ENCODE data around the gene HPCAL4. TPM values are rescaled to one million over a fixed set of nuclear protein-coding genes. Genes with fewer than 3 reads are reported as not detected.

HPCAL4 gene
- total RNA-seq, 4 donors from 2014 or later = 0.17 to 1.8 TPM; not detected in 2

DNA sequence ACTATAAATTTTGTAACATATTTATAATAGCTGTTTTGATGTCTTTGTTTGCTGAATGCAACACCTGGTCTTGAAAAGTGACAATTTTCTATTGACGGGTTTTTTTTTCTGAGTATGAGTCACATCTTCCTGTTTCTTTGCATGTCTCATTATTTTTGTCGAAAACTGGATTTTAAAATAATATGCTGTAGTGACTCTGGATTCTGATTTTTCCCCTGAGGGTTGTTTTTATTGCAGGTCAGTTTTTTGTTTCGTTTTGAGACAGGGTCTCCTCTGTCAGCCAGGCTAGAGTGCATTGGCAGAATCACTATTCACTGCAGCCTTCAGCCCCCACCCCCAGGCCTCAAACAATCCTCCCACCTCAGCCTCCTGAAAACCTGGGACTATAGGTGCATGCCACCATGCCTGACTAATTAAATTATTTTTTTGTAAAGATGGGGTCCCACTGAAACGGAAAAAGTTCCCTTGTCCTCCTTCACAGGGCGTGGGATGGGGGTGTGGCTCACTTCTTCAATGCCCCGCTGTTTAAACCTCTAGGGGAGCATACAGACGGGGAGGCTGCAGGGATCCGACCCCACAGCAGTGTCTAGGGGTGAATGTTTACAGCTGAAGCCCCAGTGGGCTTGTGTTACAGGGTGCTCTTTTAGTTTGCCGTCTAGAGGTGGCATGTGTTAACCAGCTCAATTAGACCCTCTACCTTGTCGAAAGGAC, 36.1 kb upstream of the HPCAL4 start:
- ATAC-seq = no peak
- H3K4me3 ChIP-seq = no peak overlapping the region
- no peak overlapping the region for H3K27ac ChIP-seq
- H3K4me1 ChIP-seq = no peaks in the 10 kb centered on the region
- peaks cover 31% of the 10 kb centered on the region for H3K27me3 ChIP-seq
- H3K36me3 ChIP-seq = no peaks in the 10 kb centered on the region
- no peaks in the 10 kb centered on the region for H3K9me3 ChIP-seq
- 42 to 57% methylated on average over 5 to 6 of the region's 10 CpGs for WGBS, 2 donors (ENCODE audit: low coverage in 1 of 2)
- TF ChIP-seq EP300 (IDR thresholded peaks at IDR 0.05) (no peak), POLR2A (IDR thresholded peaks at IDR 0.05) (no peak), POLR2AphosphoS5 (IDR thresholded peaks at IDR 0.05) (no peak)
- TF ChIP-seq, protein P1, sequence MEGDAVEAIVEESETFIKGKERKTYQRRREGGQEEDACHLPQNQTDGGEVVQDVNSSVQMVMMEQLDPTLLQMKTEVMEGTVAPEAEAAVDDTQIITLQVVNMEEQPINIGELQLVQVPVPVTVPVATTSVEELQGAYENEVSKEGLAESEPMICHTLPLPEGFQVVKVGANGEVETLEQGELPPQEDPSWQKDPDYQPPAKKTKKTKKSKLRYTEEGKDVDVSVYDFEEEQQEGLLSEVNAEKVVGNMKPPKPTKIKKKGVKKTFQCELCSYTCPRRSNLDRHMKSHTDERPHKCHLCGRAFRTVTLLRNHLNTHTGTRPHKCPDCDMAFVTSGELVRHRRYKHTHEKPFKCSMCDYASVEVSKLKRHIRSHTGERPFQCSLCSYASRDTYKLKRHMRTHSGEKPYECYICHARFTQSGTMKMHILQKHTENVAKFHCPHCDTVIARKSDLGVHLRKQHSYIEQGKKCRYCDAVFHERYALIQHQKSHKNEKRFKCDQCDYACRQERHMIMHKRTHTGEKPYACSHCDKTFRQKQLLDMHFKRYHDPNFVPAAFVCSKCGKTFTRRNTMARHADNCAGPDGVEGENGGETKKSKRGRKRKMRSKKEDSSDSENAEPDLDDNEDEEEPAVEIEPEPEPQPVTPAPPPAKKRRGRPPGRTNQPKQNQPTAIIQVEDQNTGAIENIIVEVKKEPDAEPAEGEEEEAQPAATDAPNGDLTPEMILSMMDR (IDR thresholded peaks at IDR 0.05) = no peak

DNA sequence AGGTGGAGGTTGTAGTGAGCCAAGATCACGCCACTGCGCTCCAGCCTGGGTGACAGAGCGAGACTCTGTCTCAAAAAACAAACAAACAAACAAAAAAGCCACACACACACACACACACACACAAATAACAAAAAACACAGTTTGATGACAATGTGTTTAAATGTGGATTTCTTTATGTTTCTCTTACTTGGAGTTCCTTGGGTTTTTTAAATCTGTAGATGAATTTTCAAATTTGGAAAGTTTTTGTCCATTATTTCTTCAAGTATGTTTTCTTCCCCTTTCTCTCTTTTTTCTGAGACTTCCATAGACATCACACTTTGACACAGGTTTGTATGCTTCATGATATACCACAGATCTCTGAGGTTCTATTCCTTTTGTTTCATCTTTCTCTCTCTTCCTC, 35.4 kb upstream of the HPCAL4 start:
- peaks cover 31% of the 10 kb centered on the region for H3K27me3 ChIP-seq
- no peak for TF ChIP-seq POLR2AphosphoS5 (IDR thresholded peaks at IDR 0.05)
- TF ChIP-seq, protein P1 (IDR thresholded peaks at IDR 0.05) = no peak
- TF ChIP-seq POLR2A (IDR thresholded peaks at IDR 0.05) = no peak
- no peak for TF ChIP-seq EP300 (IDR thresholded peaks at IDR 0.05)
- no peaks in the 10 kb centered on the region for H3K4me1 ChIP-seq
- WGBS, 2 donors (ENCODE audit: low coverage in 1 of 2) = 94% methylated on average over 2 of the region's 3 CpGs; no CpG with 5 or more reads in 1 of the 2 donors
- H3K4me3 ChIP-seq = no peak overlapping the region
- no peaks in the 10 kb centered on the region for H3K9me3 ChIP-seq
- H3K27ac ChIP-seq = no peak overlapping the region
- no peaks in the 10 kb centered on the region for H3K36me3 ChIP-seq
- ATAC-seq = no peak

DNA sequence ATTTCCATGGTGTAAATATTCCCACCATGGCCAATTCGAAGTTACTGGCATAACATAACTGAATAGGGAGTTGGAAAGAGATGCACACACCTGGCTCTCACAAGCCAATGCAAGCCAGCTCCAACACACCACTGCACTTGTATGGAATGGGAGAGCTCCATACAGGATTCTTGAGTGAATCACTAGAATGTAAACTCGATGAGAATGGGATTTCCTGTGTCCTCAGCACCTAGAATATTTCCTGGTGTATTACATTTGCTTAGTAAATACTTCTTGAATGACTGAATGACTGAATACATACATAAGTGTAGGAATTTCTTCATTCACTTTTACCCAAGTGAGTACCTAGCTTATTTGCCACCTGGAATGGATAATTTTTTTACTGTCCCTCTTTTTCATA, 31.3 kb upstream of the HPCAL4 start:
- no peaks in the 10 kb centered on the region for H3K4me1 ChIP-seq
- WGBS, 2 donors (ENCODE audit: low coverage in 1 of 2) = 18 to 19% methylated on average over 2 of the region's 2 CpGs
- peaks cover 17% of the 10 kb centered on the region for H3K27me3 ChIP-seq
- TF ChIP-seq EP300 (IDR thresholded peaks at IDR 0.05) (no peak), POLR2AphosphoS5 (IDR thresholded peaks at IDR 0.05) (no peak), POLR2A (IDR thresholded peaks at IDR 0.05) (no peak)
- TF ChIP-seq, protein P1 (IDR thresholded peaks at IDR 0.05) = no peak
- H3K36me3 ChIP-seq = no peaks in the 10 kb centered on the region
- no peak overlapping the region for H3K4me3 ChIP-seq
- no peaks in the 10 kb centered on the region for H3K9me3 ChIP-seq
- ATAC-seq = no peak
- H3K27ac ChIP-seq = no peak overlapping the region

DNA sequence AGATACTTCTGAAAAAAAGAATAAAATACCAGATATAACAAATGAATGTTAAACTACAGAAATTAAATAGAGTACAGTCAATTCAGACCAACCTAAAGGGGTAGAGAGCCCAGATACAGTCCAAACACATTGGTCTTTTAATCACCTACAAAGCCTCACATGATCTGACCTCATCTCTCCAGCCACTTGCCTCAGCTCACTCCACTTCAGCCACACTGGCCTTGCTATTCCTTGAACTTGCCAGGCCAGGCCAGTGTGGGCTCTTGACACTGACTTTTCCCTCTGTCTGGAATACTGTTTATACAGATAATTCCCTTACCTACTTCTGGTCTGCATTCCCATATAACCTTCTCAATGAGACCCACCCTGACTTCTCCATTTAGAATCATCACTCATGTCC, 30.4 kb upstream of the HPCAL4 start:
- TF ChIP-seq POLR2A (IDR thresholded peaks at IDR 0.05) = no peak
- TF ChIP-seq, protein P1 (IDR thresholded peaks at IDR 0.05) = no peak
- TF ChIP-seq POLR2AphosphoS5 (IDR thresholded peaks at IDR 0.05) = no peak
- no peak for TF ChIP-seq EP300 (IDR thresholded peaks at IDR 0.05)
- Histone ChIP-seq H3K9me3 (no peaks in the 10 kb centered on the region), H3K27ac (no peak overlapping the region), H3K27me3 (peaks cover 21% of the 10 kb centered on the region), H3K4me3 (no peak overlapping the region), H3K4me1 (no peaks in the 10 kb centered on the region), H3K36me3 (no peaks in the 10 kb centered on the region)
- ATAC-seq = no peak

All from gastroesophageal sphincter (tissue), 4 donors.